ENCODE data around the gene MSH3. TPM values are rescaled to one million over a fixed set of nuclear protein-coding genes. Genes with fewer than 3 reads are reported as not detected.
A peak's percentile ranks its signal among the peaks of the same experiment; 100 is the strongest.

MSH3 gene
- polyA plus RNA-seq, 3 donors, result 4.5 to 9.9 (median 8.0) TPM

DNA sequence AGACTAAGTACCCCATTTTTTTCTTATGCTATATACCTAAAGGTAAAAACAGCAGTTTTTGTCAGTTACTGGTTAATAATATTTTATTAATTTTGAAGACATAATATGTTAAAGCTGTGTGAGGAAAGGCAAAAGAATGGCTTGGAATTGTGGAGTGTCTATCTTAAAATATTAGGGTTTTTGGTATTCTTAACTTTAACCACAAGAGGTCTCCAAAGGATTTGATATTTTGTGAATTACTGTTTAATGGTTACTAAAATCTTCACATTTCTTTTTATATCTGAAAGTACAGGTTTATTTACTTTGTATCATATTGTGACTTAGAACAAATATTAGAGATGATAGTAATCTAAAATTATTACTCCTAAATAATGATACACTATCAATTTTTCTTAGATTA lies 32.3 kb downstream of the MSH3 start:
- Mint-ChIP-seq H3K4me1 (peaks cover 3% of the 10 kb centered on the region), H3K4me3 (no peak overlapping the region), H3K9me3 (no peaks in the 10 kb centered on the region), H3K27ac (no peak overlapping the region), H3K36me3 (peaks cover 55 to 65% of the 10 kb centered on the region in 2 donors), H3K27me3 (ENCODE audit: low read depth in 3 of 3) (peaks cover 0 to 2% (median 1%) of the 10 kb centered on the region in 3 donors)
- no peak overlapping the region for H3K27ac ChIP-seq (ENCODE audit: low read depth in 1 of 2, low read length in 2 of 2)
- H2AFZ ChIP-seq (ENCODE audit: insufficient read depth, low read depth, low read length, poor library complexity, severe bottlenecking), result no peak overlapping the region
- no peaks in the 10 kb centered on the region for H3K4me1 ChIP-seq (ENCODE audit: control insufficient read depth in 1 of 2, insufficient read depth in 2 of 2, low read length in 2 of 2)
- peaks cover 7% of the 10 kb centered on the region for H3K79me2 ChIP-seq (ENCODE audit: insufficient read depth, low read length)
- intact Hi-C loops (cut with micrococcal nuclease), result no loop called here
- peaks cover 6% of the 10 kb centered on the region for H4K20me1 ChIP-seq (ENCODE audit: insufficient read depth, low read length)
- DNase-seq, result no peak
- no peak overlapping the region for H3K4me2 ChIP-seq (replicated peaks; ENCODE audit: extremely low read depth, low read length, poor library complexity, severe bottlenecking)
- H3K9me3 ChIP-seq (replicated peaks in 1 of 2; ENCODE audit: control insufficient read depth in 1 of 2, insufficient read depth in 1 of 2, low read length in 2 of 2), result no peaks in the 10 kb centered on the region
- no peak overlapping the region for H3K4me3 ChIP-seq (replicated peaks in 1 of 3; ENCODE audit: low read depth in 2 of 3, low read length in 3 of 3)
- no peak overlapping the region for H3K9ac ChIP-seq (ENCODE audit: insufficient read depth, low read length, poor library complexity, severe bottlenecking)
- H3K27me3 ChIP-seq (ENCODE audit: control insufficient read depth in 2 of 2, insufficient read depth in 2 of 2, low read length in 2 of 2), result no peaks in the 10 kb centered on the region
- TF ChIP-seq CTCF (IDR thresholded peaks at IDR 0.05), result peak; percentile 12
- peaks cover 26 to 61% of the 10 kb centered on the region in 2 donors for H3K36me3 ChIP-seq (replicated peaks in 1 of 2; ENCODE audit: control insufficient read depth in 1 of 2, insufficient read depth in 2 of 2, low read length in 2 of 2)

- Histone ChIP-seq H3K36me3 (replicated peaks in 1 of 2; ENCODE audit: control insufficient read depth in 1 of 2, insufficient read depth in 2 of 2, low read length in 2 of 2) (peaks cover 12 to 45% of the 10 kb centered on the region in 2 donors), H2AFZ (ENCODE audit: insufficient read depth, low read depth, low read length, poor library complexity, severe bottlenecking) (no peak overlapping the region), H3K79me2 (ENCODE audit: insufficient read depth, low read length) (peaks cover 7% of the 10 kb centered on the region), H3K4me2 (replicated peaks; ENCODE audit: extremely low read depth, low read length, poor library complexity, severe bottlenecking) (no peak overlapping the region), H4K20me1 (ENCODE audit: insufficient read depth, low read length) (peaks cover 6% of the 10 kb centered on the region), H3K4me1 (ENCODE audit: control insufficient read depth in 1 of 2, insufficient read depth in 2 of 2, low read length in 2 of 2) (no peaks in the 10 kb centered on the region), H3K27ac (ENCODE audit: low read depth in 1 of 2, low read length in 2 of 2) (no peak overlapping the region), H3K4me3 (replicated peaks in 1 of 3; ENCODE audit: low read depth in 2 of 3, low read length in 3 of 3) (no peak overlapping the region), H3K9ac (ENCODE audit: insufficient read depth, low read length, poor library complexity, severe bottlenecking) (no peak overlapping the region), H3K27me3 (ENCODE audit: control insufficient read depth in 2 of 2, insufficient read depth in 2 of 2, low read length in 2 of 2) (no peaks in the 10 kb centered on the region), H3K9me3 (replicated peaks in 1 of 2; ENCODE audit: control insufficient read depth in 1 of 2, insufficient read depth in 1 of 2, low read length in 2 of 2) (no peaks in the 10 kb centered on the region)
- 73% methylated on average over 1 of the region's 4 CpGs for WGBS (ENCODE audit: insufficient coverage)
- no peaks in the 10 kb centered on the region for H3K4me1 Mint-ChIP-seq
- intact Hi-C loops (cut with micrococcal nuclease), result no loop called here
- peaks cover 39 to 50% of the 10 kb centered on the region in 2 donors for H3K36me3 Mint-ChIP-seq
- H3K4me3 Mint-ChIP-seq, result no peak overlapping the region
- H3K27ac Mint-ChIP-seq, result peak overlapping the region in 2 of 7 donors; percentile 27 to 32
- H3K27me3 Mint-ChIP-seq (ENCODE audit: low read depth in 3 of 3), result peaks cover 0 to 2% (median 1%) of the 10 kb centered on the region in 3 donors
- DNase-seq, result no peak
- no peaks in the 10 kb centered on the region for H3K9me3 Mint-ChIP-seq
- TF ChIP-seq CTCF (IDR thresholded peaks at IDR 0.05), result no peak
Measured at GRCh38 chr5:80688648-80689420, 34.4 kb downstream of the MSH3 start.
